PFSK-1 (cell line): ENCODE measurements around the gene EPC1.

Experiments
- POLR2AphosphoS5 ChIP-seq: IDR thresholded peaks from 2 replicates; pipeline ENCODE4 v1.6.1; 2012; ENCODE audit warnings: low read depth, mild to moderate bottlenecking, control low read depth, low read length, moderate library complexity
- SIN3A ChIP-seq: IDR thresholded peaks from 2 replicates; pipeline ENCODE4 v1.6.1; 2012; ENCODE audit warnings: mild to moderate bottlenecking, low read length, moderate library complexity, borderline replicate concordance; ENCODE audit not compliant: insufficient read depth
- TAF1 ChIP-seq: IDR thresholded peaks from 2 replicates; pipeline ENCODE4 v1.6.1; 2012; ENCODE audit warnings: low read length, control low read depth, borderline replicate concordance; ENCODE audit not compliant: insufficient read depth

DNA sequence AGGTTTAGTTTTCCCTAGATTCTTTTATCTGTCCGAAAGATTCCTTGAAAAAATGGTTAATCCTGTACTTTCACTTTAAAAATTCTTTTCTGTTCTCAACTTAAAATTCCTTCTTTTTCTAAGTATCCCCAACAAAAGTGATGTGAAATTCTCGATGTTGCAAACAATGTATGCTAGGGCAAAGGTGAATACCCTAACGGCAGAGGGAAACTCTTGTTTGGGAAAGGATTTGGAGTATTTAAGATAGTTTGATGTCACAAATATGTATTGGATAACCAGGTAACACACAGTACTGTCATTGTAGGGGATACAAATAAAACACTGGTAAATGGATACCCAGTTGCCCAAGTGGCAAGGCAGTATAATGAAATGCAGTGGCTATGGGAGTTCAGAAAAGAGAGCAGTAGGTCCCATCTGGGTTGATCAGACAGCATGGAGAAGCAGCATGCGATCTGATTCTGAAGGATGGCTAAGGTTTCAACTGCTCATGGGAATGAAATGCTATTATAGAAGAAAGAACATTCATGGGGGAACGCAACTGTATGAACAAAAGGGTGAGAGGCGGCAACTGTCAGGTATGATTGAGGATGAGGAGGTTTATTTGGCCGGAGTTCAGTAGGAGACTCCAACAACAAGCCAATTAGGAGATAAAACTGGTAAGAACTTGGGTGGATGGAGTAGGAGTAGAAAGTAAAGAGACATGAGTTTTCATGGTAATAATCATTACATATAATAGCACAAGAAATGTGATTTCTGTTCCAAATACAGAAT, 3.2 kb upstream of the EPC1 start:
- TF ChIP-seq TAF1 (no peak), SIN3A (no peak), POLR2AphosphoS5 (no peak)
